ENCODE results near the gene TMPRSS6. TPM values are rescaled to one million over a fixed set of nuclear protein-coding genes. Genes with fewer than 3 reads are reported as not detected.
"Not testable (repeated sequence)": the region's sequence is repeated elsewhere in the genome, so short reads cannot be mapped to it uniquely, and the experiment has no call there.

The TMPRSS6 gene
- polyA plus RNA-seq, 12 donors, result 0.05 to 0.91 (median 0.13) TPM; not detected in 3

DNA sequence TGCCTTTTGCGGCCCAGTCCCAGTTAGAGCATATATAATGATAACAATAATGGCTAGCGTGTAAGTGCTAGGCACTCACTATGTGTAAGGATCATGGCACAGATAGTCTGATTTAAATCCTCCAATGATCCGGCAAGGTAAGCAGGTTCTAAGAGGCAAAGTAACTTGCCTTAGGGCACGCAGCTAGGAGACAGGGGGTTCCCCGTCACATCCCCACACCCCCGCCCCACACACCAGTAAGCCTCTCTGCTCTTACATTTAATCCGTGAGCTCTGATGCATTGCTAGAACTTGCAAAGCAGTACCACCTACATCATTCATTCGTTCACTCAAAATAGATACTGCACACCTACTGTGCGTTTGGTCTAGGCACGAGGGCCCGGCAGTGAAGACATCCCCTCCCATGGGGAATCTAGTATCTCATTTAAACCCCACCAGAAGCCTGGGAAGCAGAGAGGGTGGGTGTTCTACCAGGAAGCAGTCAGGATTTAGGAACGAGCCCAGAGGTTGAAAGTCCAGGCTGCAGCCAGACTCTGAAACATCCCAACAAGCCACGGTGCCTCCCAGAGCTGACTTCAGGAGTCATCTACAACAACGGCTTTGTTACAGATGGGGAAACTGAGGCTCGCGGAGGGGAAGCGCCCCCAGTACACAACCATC, 20.6 kb downstream of the TMPRSS6 start:
- no peak for DNase-seq

DNA sequence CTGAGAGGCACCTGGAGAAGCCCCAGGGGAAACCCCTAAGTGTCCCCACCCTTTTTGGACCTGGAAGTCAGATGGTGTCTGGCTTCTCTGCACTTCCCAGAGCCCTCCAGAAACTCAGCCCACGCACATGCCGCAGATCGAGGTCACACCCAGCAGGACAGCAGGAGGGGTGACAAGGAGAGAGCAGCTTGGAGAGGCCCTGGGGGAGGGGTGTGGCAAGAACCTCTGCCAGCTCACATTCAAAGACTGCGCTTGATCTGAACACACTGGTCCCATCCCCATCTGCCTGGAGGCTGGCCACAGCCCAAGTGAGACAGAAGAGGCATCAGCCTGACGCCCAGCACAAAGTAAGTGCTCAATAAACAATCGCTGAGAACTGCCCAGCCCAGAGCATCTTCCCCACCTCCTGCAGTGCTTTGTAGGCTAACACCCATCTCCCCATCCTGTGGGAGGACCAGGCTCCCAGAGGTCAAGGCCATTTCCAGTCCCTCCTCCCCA, 21.4 kb downstream of the TMPRSS6 start:
- no peak for DNase-seq

DNA sequence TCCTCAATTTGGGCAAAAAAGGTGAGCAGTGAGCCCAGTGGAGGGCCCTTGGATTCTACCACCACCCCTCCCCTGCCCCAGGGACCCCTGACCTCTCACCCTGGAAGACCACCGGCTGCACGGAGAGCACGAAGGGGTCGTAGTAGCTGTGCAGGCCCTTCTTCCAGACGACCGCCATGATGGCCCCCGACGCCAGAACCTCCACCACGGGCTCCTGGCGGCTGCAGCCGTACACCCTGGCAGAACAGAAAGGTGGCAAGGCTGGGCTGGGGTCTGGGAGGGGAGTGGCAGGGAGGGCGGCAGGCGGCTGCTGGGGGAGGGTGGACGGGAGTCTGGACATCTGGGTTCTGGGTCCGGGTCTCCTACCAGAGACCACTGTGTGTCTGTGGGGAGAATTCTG, 23.3 kb downstream of the TMPRSS6 start:
- no peak for DNase-seq

DNA sequence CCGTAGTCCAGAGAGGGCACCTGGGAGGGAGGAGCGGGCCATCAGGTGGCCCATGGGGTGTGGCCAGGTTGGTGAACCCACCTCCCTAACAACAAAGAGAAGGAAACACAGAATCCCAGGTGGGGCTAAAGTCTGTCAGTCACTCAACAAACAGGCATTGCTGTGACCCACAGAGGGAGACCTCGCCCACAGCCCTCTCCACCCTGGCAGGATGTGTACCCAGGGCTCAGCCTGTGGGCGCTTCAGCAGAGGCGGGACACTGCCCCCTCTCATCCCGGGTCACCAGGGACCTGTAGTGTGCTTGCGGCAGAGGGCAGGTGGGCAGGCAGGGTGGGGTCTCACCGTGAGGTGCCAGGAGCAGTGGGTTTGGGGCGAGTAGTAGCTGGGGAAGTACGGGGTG, 25.1 kb downstream of the TMPRSS6 start:
- no peak for DNase-seq

DNA sequence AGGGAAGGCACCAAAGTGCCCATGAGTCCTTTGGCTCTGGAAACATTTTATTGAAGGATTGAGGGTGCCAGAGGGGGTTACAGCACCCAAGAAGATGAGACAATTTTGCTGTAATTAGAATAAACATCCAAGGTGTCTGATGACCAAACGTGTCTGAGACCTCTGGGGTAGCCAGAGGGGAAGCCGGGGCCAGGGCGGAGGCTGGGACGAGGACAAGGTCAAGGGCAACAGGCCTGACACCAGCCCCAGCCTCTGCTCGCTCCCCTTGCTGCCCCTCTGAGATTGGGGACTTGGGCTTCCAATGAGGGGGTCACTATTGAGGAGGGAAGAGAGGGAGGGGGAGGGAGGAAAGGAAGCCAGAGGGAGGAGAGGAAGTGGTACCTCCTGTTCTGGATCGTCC, 25.6 kb downstream of the TMPRSS6 start:
- no peak for DNase-seq

DNA sequence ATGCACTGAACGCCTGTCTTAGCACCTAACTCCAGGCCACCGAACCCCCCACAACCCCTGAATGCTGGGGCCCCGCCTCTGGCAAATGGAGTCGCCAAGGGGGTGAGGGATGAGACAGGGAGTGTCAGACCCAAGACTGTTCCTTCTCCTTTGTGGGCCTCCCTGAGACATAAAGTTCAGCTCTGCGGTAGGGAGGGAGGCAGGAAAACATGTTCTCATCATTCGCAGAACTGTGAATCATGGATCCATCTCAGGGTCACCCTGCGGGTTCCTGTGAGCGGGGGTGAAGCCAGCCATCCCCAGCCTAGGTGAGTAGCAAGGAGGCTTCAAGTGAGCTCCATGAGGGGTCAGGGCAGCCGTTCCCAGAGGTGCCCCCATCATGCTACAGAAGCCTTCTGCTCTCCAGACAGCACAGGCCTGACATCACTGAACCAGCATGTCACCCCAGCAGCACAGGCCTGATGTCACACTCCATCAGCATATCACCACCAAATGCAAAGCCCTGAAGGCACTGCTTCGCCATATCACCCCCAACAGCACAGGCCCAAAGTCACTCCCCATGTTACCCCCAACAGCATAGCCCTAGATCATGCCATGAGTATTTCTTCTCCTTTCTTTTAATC, 27.2 kb downstream of the TMPRSS6 start:
- DNase-seq, result no peak

DNA sequence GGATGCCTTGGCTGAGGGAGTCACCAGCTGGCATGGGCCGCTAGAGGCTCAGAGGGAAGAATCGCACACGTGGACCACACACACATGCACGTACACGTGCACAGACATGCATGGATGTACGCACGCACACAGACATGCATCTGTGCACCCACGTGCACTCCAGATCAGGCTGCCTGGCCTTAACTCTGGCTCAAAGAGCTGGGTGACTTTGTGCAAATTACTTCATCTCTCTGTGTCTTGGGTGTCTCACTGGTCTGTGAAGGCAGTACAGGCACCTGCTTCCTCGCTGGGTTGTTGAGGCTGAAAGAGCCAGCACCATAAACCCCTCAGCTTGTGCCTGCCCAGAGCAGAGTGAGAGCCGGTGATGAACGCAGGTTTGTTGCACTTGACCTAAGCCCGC, 28.7 kb downstream of the TMPRSS6 start:
- DNase-seq, result no peak

DNA sequence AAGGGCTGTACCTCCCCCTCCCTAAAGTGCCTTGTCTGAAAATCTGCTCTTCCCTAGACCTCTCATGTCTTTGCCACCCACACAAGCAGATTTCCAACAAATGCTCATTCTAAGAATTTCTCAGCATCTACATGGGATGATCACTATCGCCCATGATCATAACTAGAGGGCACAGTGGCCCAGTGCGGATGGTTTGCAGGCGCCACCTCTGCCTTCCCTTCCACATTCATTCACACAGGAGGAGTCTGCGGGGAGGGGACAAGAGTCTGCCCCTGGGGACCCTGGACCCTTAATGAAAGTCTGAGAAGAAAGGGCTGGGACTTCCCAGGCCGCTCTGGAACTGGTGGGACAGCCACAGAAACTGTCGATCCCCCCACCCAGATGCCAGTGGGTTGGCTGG, 29.1 kb downstream of the TMPRSS6 start:
- DNase-seq, result no peak

DNA sequence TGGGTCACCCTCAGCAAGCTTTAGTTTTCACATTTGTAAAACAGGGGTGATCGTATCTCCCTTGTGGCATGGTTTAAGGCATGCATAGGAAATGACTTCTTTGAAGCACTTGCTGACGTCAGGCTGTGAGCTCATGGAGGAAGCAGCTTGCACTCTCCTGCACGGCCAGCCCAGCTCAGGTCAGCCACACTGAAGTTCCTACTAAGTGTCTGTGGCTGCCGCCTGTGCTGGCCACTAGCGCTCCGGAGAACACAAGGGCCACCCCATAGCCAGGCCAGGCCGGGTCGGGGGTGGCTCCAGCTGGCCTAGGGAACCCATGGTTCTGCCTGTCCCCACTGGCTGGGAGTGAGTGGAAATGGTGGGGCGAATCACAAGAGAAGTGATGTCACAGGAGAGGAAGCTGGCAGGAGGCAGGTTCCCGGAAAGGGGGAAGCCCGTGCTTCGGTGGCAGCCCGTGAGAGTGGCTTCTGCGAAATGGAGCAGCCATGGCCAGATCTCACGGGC, 29.8 kb downstream of the TMPRSS6 start:
- DNase-seq, result no peak

DNA sequence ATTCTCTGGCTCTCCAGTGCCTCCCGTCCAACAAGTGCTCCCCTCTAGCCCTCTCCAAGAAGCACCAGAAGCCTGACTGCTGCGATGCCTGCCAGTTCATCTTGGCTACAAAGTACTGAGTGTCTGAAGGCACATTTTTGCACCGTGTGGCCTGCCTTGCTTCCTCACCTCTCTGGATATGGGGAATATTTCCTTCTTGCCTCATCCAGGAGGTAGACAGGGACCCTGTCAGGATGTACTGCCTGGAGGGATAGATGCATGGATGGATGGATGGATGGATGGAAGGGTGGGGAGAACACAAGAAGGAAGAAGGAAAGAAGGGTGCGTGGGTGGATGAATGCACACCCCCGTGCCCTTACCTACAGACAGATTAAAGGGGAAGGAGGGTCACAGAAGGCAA, 30.4 kb downstream of the TMPRSS6 start:
- no peak for DNase-seq

DNA sequence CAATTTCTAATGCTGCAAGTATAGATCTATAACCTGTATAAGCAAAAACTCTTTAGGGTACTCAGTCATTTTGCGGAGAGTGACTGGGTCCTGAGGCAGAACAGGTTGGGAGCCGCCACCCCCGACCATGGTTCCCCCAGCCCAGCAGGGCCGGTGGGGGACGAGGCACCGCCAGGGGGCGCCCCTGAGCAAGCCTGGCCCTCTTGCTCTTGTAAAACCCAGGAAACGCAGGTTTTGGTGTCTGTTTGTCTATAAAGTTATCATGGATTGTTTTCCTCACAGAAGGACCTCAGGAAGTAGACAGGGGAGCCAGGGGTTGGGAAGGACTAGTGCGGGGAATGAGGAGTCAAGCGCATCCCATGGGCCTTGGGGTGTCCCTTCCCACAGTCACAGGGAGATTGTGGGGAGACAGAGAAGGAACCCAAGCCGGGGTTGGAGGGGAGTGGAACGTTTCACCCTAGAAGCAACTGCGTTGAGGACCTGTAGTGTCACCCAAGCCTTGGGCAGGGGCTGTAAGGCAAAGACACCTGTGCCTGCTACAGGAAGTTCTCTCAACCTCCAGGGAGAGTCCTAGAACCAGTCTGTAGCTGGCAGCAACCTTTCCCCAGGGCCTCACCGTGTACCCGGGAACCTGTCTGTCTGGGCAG, 31.6 kb downstream of the TMPRSS6 start:
- DNase-seq, result peak; percentile 43

DNA sequence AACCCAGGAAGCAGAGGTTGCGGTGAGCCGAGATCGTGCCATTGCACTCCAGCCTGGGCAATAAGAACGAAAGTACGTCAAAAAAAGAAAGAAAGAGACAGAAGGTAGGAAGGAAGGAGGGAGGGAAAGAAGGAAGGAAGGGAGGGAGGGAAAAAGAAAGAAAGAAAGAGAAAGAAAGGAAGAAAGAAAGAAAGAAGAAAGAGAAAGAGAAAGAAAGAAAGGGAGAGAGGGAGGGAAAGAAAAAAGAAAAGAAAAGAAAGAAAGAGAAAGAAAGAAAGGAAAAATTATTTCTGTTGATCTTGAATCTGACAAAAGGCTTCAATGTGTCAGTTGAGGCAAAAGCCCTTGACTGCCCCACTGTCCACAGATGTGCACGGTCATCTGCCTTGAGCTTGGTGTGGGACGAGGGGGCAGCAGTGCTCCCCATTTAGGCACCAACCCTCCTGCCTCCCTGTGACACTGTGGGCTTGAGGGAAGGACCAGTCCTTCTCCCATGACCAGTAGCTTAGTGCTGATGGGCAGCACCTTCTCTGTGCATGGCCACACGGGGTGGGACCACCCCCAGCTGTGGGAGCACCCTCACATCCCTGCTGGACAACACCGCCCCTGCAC, 33.6 kb downstream of the TMPRSS6 start:
- no peak for DNase-seq

DNA sequence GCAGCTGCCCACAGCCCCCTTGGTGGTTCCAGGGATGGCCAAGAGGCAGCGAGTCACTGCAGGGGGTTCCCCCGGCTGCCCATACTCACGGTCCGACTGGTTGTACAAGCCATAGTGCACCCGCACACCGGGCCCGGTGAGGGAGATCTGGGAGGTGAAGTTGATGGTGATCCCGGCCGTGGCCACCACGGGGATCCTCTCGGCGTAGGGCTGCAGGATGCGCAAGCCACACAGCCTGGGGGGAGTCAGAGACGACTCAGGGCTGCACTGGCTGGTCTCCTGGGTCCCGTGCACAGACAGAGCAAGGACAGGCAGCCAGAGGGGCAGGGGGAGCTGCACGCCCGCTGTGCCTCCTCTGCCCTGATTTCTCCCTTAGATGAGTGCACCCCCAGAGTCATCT, 34.5 kb downstream of the TMPRSS6 start:
- no peak for DNase-seq

DNA sequence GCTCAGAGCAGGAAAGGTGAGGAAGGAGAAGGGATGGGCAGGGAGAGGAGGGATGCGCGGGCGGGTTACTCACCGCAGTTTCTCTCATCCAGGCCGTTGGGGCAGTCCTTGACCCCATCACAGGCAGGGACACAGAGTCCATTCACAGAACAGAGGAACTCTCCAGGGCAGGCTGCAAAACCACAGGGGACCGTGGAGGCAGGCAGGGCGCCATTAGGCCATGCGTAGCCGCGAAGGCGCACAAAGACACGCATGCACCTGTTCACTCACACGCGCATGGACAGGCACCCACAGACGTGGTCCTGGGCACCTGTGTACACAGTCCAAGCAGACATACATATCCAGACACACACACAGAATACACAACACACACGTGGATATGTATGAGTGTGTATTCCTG, 35.0 kb downstream of the TMPRSS6 start:
- DNase-seq, result no peak

DNA sequence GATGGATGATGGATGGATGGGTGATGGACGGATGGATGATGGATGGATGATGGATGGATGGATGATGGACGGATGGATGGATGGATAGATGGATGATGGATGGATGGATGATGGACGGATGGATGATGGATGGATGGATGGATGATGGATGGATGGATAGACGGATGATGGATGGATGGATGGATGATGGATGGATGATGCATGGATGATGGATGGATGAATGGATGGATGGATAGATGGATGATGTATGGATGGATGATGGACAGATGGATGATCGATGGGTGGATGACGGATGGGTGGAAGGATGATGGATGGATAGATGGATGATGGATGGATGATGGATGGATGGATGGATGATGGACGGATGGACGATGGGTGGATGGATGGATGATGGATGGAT, 36.8 kb downstream of the TMPRSS6 start:
- no peak for DNase-seq

DNA sequence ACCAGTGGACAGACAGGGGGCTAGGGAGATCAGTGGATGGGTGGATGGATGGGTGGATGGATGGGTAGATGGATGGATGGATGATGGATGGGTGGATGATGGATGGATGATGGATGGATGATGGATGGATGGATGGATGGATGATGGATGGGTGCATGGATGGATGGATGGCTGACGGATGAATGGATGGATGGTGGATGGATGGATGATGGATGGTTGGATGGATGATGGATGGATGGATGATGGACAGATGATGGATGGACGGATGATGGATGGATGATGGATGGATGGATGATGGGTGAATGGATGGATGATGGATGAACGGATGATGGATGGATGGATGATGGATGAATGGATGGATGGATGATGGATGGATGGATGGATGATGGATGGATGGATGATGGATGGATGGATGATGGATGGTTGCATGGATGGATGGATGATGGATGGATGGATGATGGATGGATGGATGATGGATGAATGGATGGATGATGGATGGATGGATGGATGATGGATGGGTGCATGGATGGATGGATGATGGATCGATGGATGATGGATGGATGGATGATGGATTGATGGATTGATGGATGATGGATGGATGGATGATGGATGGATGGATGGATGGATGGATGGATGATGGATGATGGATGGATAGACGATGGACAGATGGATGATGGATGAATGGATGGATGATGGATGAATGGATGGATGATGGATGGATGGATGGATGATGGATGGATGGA, 37.5 kb downstream of the TMPRSS6 start:
- not testable (repeated sequence) for DNase-seq

DNA sequence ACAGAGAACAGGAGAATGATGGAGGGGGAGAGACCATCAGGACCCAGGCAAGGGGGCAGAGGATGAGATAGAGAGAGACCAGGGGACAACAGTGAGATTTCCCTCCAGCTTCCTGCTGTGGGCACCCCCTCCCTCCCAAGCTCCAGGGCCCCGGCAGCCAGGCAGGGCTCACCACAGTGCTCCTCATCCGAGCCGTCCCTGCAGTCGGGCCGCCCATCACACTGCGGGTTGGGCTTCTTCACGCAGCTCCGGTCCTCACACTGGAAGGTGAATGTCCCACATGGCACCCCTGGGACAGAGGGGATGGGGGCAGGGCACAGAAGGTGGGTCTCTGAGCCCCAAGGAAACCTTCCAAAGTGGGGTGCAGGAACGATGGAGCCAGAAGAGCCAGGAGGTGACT, 38.8 kb downstream of the TMPRSS6 start:
- DNase-seq, result no peak

DNA sequence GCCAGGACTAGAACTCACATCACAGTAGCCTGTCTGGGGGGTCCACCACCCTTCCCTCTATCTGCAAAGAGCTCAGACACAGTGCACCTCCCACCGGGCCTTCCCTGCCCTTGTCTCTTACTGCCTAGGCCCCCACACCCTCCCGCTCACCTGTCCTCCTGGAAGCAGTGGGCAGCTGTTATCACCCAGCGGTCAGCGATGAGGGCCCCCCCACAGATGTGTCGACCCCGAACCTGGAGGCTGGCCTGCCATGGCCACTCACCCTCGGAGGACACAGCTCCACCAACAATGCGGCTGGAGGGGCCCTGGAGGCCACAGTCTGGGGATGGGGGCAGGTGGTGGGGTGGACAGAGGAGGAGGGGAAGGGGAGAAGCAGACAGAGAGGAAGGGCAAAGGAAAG, 39.2 kb downstream of the TMPRSS6 start:
- DNase-seq, result no peak

DNA sequence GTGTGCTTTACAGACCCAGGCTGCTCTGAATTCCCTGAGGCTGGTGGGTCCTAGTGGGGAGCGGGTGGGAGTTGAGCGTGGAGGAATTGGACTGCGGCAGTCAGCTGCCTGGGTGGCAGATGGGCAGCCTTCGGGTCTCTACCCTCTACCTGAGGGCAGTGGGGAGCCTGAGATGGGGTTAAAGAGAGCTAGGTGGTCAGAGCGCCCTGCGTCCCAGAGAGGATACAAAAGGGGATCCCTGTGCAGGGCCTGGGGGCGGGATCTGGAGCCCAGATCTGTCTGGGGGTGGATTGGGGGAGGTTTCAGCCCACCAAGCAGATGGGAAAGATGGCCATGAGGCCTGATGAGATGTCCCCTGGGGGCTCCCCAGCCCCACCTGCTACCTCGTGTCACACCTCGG, 39.8 kb downstream of the TMPRSS6 start:
- no peak for DNase-seq

DNA sequence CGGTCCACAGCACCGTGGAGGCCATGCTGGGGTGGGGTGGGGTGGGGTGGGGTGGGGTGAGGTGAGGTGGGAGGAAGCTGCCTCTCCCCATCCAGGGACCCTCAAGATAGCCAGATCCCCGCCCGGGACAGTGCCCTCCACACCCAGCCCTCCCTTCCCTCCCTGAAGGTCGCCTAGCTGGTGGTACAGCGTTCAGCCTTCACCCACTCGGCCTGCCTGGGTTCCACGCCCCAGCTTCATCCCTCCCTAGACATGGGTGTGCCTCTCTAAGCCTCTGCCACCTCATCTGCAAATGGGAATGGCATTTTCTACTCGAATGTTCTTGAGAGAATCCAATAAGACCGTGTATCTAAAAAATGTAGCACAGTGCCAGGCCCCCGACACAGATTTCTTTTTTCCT, 40.2 kb downstream of the TMPRSS6 start:
- no peak for DNase-seq

DNA sequence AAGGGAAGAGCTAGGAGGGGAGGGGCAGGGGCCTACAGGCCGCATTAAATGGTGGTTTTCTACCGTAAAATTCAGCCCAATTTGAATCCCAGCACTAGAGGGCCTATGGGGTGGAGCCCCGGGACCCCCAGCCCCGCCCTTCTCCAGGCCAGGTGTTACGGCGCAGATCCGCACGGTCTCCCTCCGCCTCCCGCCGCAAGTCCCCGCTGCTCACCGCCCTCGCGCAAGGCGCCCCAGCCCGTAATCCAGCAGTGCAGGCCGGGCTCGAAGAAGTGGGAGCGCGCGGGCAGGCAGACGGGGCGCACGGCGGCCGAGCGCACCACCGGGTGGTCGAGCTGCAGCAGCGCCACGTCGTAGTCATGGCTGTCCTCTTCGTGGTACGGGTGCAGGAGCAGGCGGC, 40.7 kb downstream of the TMPRSS6 start:
- no peak for DNase-seq

DNA sequence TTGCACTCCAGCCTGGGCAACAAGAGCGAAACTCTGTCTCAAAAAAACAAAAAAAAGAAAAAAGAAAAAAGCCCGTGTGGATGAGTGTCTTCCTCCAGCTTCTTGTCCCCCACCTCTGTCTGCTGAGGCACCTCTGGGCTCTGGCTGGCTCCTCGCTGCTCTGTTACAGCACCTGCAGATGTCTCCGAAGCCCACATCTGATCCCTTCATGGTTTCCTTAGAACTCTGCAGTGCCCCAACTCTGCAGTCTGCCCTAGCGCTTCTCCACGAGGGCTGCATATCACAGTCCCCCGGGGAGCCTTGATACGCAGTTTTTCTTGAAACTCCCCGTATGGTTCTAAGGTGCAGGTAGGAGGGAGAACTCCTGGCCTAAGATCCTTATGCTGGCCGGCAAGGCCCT, 42.1 kb downstream of the TMPRSS6 start:
- DNase-seq, result no peak

Measured in muscle of arm (tissue), 12 donors.